HTERT RPE-1 (cell line): ENCODE results near the gene KRTAP27-1.

ENCODE experiments used
- in situ Hi-C: fragments of 300-500 bp; cut with MboI; formaldehyde crosslinking; loops from 4 replicates; pipeline ENCODE4 v1.14.3; 2020; ENCODE audit warnings: low sequenced_read_pairs

The KRTAP27-1 gene

DNA sequence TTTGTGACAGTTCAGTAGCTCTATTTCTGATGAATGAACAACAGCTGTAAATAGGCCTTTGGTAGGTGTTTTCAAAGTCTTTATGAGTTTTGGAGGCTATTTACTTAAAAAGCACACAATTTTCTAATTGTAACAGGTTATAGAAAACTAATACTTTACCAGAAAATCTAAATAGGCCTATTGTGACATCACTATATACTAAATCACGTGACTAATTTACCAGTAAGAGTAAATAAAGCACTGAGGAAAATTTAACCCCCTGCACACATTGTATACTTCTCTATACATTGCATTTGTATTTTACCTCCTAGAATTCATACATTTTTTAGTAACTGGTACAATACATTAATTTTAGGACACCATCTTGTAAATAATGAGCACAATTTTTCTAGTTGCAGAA, 32.4 kb downstream of the KRTAP27-1 start:
- in situ Hi-C loops: no loop called here

DNA sequence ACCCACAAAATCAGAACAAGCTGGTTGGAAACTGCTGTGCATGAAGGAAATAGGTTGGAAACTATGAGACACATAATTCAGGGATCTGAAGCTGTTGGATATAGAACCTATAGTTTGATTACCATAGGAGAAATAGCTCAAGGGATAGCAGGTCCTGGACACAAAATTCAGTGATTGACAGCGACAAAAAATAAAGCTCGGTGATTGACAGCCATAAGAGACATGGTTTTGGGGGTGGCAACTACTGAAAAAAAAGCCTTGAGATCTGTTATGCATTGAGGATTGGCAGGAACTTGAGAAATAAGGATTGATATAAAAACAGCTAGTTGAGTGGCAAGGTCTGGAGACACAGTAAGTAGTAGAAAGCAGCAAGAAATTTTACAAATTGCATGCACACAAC, 48.3 kb downstream of the KRTAP27-1 start, which contains the start of gene KRTAP25-1:
Gene KRTAP25-1, minus strand, starts transcription at position 300 of the 400 bp plus-strand sequence. Its CDS starts 24 bp downstream, at position 276.
- in situ Hi-C loops: no loop called here
